ENCODE data around the gene EFCAB9. TPM values are rescaled to one million over a fixed set of nuclear protein-coding genes. Genes with fewer than 3 reads are reported as not detected.
"Not testable (repeated sequence)": the region's sequence is repeated elsewhere in the genome, so short reads cannot be mapped to it uniquely, and the experiment has no call there.

The EFCAB9 gene
- total RNA-seq, 2 donors from 2014 or later, result not detected

GRCh38 chr5:172150514-172151425 lies 43.2 kb upstream of the EFCAB9 start:
- peak overlapping the region; percentile 42 for H3K27ac Mint-ChIP-seq
- 91 to 93% methylated on average over 15 to 16 of the region's 16 CpGs for WGBS, 2 experiments (ENCODE audit: insufficient coverage in 1 of 2, insufficient read length in 1 of 2)

DNA sequence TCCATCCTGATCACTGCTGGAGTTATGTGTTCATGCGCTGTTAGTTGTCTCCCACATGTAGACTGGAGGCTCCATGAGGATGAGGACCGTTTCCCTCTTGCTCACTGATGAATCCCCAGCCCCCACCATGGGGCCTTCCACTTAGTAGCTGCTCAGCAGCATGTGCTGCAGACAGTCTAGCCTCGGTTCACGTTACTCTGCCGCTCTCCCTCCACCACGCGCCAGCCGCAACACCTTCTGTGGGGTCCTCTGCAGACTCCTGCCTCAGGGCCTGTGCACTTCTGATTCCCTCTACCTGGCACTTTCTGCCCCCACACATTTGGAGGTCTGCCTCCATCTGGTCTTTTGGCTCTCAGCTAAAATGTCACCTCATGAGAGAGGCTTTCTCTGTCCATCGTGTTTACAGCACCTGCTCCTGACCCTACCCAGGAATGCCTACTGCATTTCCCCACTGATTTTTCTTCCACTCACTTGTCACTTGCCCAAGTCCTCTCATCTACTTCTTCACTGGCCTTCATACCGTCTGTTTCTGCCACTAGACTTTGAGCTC lies 42.2 kb upstream of the EFCAB9 start:
- TF ChIP-seq CTCF (conservative IDR thresholded peaks at IDR 0.05), result no peak
- Histone ChIP-seq H3K36me3 (ENCODE audit: control insufficient read depth, insufficient read depth, low read length) (no peaks in the 10 kb centered on the region), H3K27ac (ENCODE audit: low read depth, low read length) (no peak overlapping the region), H3K9me3 (ENCODE audit: control insufficient read depth, low read length) (no peaks in the 10 kb centered on the region), H3K27me3 (ENCODE audit: control insufficient read depth, insufficient read depth, low read length, poor library complexity, severe bottlenecking) (no peaks in the 10 kb centered on the region), H3K9ac (ENCODE audit: extremely low read depth, low read length, poor library complexity, severe bottlenecking) (no peak overlapping the region), H3K4me1 (ENCODE audit: control insufficient read depth, insufficient read depth, low read length) (no peaks in the 10 kb centered on the region), H3K4me3 (ENCODE audit: low read length) (no peak overlapping the region)
- Mint-ChIP-seq H3K27me3 (ENCODE audit: insufficient read depth) (no peaks in the 10 kb centered on the region), H3K36me3 (ENCODE audit: low read depth) (peaks cover 7% of the 10 kb centered on the region), H3K4me3 (no peak overlapping the region), H3K4me1 (peaks cover 1% of the 10 kb centered on the region), H3K9me3 (no peaks in the 10 kb centered on the region), H3K27ac (peak overlapping the region; percentile 1)
- WGBS, 2 experiments (ENCODE audit: insufficient coverage in 1 of 2, insufficient read length in 1 of 2), result 82% methylated on average over 10 of the region's 10 CpGs
- no peak for DNase-seq

More at GRCh38 chr5:172150514-172151425, 43.2 kb upstream of the EFCAB9 start:
- Histone ChIP-seq H3K4me1 (ENCODE audit: control insufficient read depth, insufficient read depth, low read length) (no peaks in the 10 kb centered on the region), H3K27ac (ENCODE audit: low read depth, low read length) (no peak overlapping the region), H3K9me3 (ENCODE audit: control insufficient read depth, low read length) (no peaks in the 10 kb centered on the region), H3K36me3 (ENCODE audit: control insufficient read depth, insufficient read depth, low read length) (no peaks in the 10 kb centered on the region), H3K9ac (ENCODE audit: extremely low read depth, low read length, poor library complexity, severe bottlenecking) (no peak overlapping the region), H3K27me3 (ENCODE audit: control insufficient read depth, insufficient read depth, low read length, poor library complexity, severe bottlenecking) (no peaks in the 10 kb centered on the region), H3K4me3 (ENCODE audit: low read length) (no peak overlapping the region)
- Mint-ChIP-seq H3K4me1 (peaks cover 1% of the 10 kb centered on the region), H3K9me3 (no peaks in the 10 kb centered on the region), H3K27me3 (ENCODE audit: insufficient read depth) (no peaks in the 10 kb centered on the region), H3K36me3 (ENCODE audit: low read depth) (peaks cover 4% of the 10 kb centered on the region), H3K4me3 (no peak overlapping the region)
- DNase-seq, result no peak
- no peak for TF ChIP-seq CTCF (conservative IDR thresholded peaks at IDR 0.05)

GRCh38 chr5:172153695-172154094 lies 40.3 kb upstream of the EFCAB9 start:
- Mint-ChIP-seq H3K4me3 (no peak overlapping the region), H3K4me1 (peaks cover 4% of the 10 kb centered on the region), H3K27me3 (ENCODE audit: insufficient read depth) (no peaks in the 10 kb centered on the region), H3K27ac (no peak overlapping the region), H3K9me3 (no peaks in the 10 kb centered on the region), H3K36me3 (ENCODE audit: low read depth) (peaks cover 10% of the 10 kb centered on the region)
- Histone ChIP-seq H3K36me3 (ENCODE audit: control insufficient read depth, insufficient read depth, low read length) (no peaks in the 10 kb centered on the region), H3K27ac (ENCODE audit: low read depth, low read length) (no peak overlapping the region), H3K4me3 (ENCODE audit: low read length) (no peak overlapping the region), H3K9ac (ENCODE audit: extremely low read depth, low read length, poor library complexity, severe bottlenecking) (no peak overlapping the region), H3K4me1 (ENCODE audit: control insufficient read depth, insufficient read depth, low read length) (no peaks in the 10 kb centered on the region), H3K9me3 (ENCODE audit: control insufficient read depth, low read length) (no peaks in the 10 kb centered on the region), H3K27me3 (ENCODE audit: control insufficient read depth, insufficient read depth, low read length, poor library complexity, severe bottlenecking) (no peaks in the 10 kb centered on the region)
- TF ChIP-seq CTCF (conservative IDR thresholded peaks at IDR 0.05), result no peak
- no peak for DNase-seq
- 84 to 90% methylated on average over 3 of the region's 3 CpGs for WGBS, 2 experiments (ENCODE audit: insufficient coverage in 1 of 2, insufficient read length in 1 of 2)

DNA sequence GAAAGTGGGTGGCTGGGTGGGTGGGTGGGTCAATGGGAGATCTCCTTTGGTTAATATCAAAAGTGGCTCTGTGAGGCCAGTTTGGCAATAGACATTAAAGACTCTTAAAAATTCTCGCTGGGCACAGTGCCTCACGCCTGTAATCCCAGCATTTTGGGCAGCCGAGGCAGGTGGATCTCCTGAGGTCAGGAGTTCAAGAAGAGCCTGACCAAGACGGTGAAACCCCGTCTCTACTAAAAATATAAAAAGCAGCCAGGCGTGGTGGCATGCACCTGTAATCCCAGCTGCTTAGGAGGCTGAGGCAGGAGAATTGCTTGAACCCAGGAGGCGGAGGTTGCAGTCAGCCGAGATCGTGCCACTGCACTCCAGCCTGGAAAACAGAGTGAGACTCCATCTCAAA lies 38.9 kb upstream of the EFCAB9 start:
- WGBS, 2 experiments (ENCODE audit: insufficient coverage in 1 of 2, insufficient read length in 1 of 2), result 93 to 95% methylated on average over 7 to 9 of the region's 9 CpGs
- DNase-seq; H3K4me1 ChIP-seq (ENCODE audit: control insufficient read depth, insufficient read depth, low read length); H3K4me1 Mint-ChIP-seq; H3K27ac Mint-ChIP-seq; H3K27ac ChIP-seq (ENCODE audit: low read depth, low read length); H3K27me3 Mint-ChIP-seq (ENCODE audit: insufficient read depth); H3K36me3 ChIP-seq (ENCODE audit: control insufficient read depth, insufficient read depth, low read length); H3K36me3 Mint-ChIP-seq (ENCODE audit: low read depth); H3K27me3 ChIP-seq (ENCODE audit: control insufficient read depth, insufficient read depth, low read length, poor library complexity, severe bottlenecking); H3K4me3 Mint-ChIP-seq; H3K9ac ChIP-seq (ENCODE audit: extremely low read depth, low read length, poor library complexity, severe bottlenecking); H3K9me3 ChIP-seq (ENCODE audit: control insufficient read depth, low read length); H3K9me3 Mint-ChIP-seq; H3K4me3 ChIP-seq (ENCODE audit: low read length): not testable (repeated sequence)
